Neural cell (in vitro differentiated cells): ENCODE measurements around the gene CSNK1G3.

Source experiments
- EP300 ChIP-seq: fragments of 450-650 bp; conservative IDR thresholded peaks from 2 replicates; pipeline ENCODE4 v1.6.1; 2014; ENCODE audit warnings: antibody characterized with exemption, mild to moderate bottlenecking, moderate library complexity; ENCODE audit not compliant: poor library complexity, severe bottlenecking
- EZH2 ChIP-seq: fragments of 200-600, 300-800 bp; shearing (Covaris generic), sonication (generic); IDR thresholded peaks from 2 replicates; pipeline ENCODE4 v1.6.1; 2014; ENCODE audit warnings: antibody characterized with exemption, low read length, borderline replicate concordance, mild to moderate bottlenecking; ENCODE audit not compliant: insufficient read depth, poor library complexity, severe bottlenecking
- MXI1 ChIP-seq: fragments of 450-650 bp; conservative IDR thresholded peaks from 2 replicates; pipeline ENCODE4 v1.6.1; 2014; ENCODE audit warnings: antibody characterized with exemption, mild to moderate bottlenecking; ENCODE audit not compliant: poor library complexity, severe bottlenecking
- POLR2AphosphoS5 ChIP-seq: IDR thresholded peaks from 2 replicates; pipeline ENCODE4 v1.6.1; 2012
- RAD21 ChIP-seq: fragments of 450-650 bp; conservative IDR thresholded peaks from 2 replicates; pipeline ENCODE4 v1.6.1; 2014; ENCODE audit warnings: antibody characterized with exemption, mild to moderate bottlenecking, moderate library complexity
- TAF1 ChIP-seq: IDR thresholded peaks from 2 replicates; pipeline ENCODE4 v1.6.1; 2012; ENCODE audit warnings: low read depth
- TF ChIP-seq, protein P1 (sequence below): fragments of 450-650 bp; IDR thresholded peaks from 2 replicates; pipeline ENCODE4 v1.5.1; 2014; ENCODE audit warnings: antibody characterized with exemption, mild to moderate bottlenecking, moderate library complexity; ENCODE audit not compliant: poor library complexity, severe bottlenecking

DNA sequence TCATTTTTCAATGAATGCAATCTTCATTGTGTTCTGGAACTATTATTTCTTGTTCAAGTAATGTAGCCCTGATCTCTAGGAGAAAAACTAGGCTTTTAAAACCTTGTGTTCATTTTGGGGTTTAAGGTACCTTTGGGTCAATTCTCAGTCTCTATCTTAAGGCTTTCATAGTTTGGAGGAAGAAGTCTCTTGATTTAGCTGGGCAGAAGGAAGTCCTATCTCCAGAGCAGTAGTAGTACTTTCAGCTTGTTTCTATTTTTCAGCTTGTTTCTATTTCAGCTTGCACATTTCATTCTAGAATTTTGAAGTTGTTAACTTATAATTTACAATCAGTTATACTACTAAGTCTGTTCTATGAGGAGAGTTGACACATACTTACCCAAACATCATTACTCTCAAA, 15.2 kb downstream of the CSNK1G3 start:
- TF ChIP-seq, protein P1, sequence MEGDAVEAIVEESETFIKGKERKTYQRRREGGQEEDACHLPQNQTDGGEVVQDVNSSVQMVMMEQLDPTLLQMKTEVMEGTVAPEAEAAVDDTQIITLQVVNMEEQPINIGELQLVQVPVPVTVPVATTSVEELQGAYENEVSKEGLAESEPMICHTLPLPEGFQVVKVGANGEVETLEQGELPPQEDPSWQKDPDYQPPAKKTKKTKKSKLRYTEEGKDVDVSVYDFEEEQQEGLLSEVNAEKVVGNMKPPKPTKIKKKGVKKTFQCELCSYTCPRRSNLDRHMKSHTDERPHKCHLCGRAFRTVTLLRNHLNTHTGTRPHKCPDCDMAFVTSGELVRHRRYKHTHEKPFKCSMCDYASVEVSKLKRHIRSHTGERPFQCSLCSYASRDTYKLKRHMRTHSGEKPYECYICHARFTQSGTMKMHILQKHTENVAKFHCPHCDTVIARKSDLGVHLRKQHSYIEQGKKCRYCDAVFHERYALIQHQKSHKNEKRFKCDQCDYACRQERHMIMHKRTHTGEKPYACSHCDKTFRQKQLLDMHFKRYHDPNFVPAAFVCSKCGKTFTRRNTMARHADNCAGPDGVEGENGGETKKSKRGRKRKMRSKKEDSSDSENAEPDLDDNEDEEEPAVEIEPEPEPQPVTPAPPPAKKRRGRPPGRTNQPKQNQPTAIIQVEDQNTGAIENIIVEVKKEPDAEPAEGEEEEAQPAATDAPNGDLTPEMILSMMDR: no peak
- TF ChIP-seq EP300 (no peak), POLR2AphosphoS5 (no peak), EZH2 (no peak), MXI1 (no peak), RAD21 (no peak), TAF1 (no peak)
